ENCODE data around the gene ADGRE2. TPM values are rescaled to one million over a fixed set of nuclear protein-coding genes. Genes with fewer than 3 reads are reported as not detected.

ADGRE2 gene
- total RNA-seq, 1 experiment from 2014 or later = 0.26 TPM

GRCh38 chr19:14763497-14764145 is 14.7 kb downstream of the ADGRE2 start:
- H4K20me1 ChIP-seq (ENCODE audit: insufficient read depth) = no peaks in the 10 kb centered on the region
- no peak for DNase-seq
- ChIA-PET POLR2A (ENCODE audit: unreplicated experiment) (no interaction called here), CTCF (no interaction called here)
- H2AFZ ChIP-seq = no peak overlapping the region
- H3K4me1 ChIP-seq (replicated peaks; ENCODE audit: insufficient read depth) = no peaks in the 10 kb centered on the region
- no peaks in the 10 kb centered on the region for H3K79me2 ChIP-seq (ENCODE audit: low read depth)
- H3K36me3 ChIP-seq (ENCODE audit: low read depth) = no peaks in the 10 kb centered on the region
- no peaks in the 10 kb centered on the region; the same call in 1 of the 2 replicates for H3F3A ChIP-seq (ENCODE audit: insufficient read depth, low read depth)
- TF ChIP-seq CTCF (conservative IDR thresholded peaks at IDR 0.05) = no peak
- no peak for TF ChIP-seq EZH2 (IDR thresholded peaks at IDR 0.05; ENCODE audit: low read depth)
- intact Hi-C loops (cut with micrococcal nuclease; ENCODE audit: unreplicated experiment) = no loop called here
- H3K27me3 ChIP-seq (ENCODE audit: insufficient read depth, low read depth) = no peaks in the 10 kb centered on the region
- H3K9me2 ChIP-seq (ENCODE audit: insufficient read depth) = no peaks in the 10 kb centered on the region
- no peak overlapping the region for H3K27ac ChIP-seq
- no peak overlapping the region for H3K4me3 ChIP-seq
- no peaks in the 10 kb centered on the region for H3K9me3 ChIP-seq (ENCODE audit: insufficient read depth, low read depth)
- H3K4me2 ChIP-seq = no peak overlapping the region
- no TSS peak for BruUV-seq (replicated peaks)

DNA sequence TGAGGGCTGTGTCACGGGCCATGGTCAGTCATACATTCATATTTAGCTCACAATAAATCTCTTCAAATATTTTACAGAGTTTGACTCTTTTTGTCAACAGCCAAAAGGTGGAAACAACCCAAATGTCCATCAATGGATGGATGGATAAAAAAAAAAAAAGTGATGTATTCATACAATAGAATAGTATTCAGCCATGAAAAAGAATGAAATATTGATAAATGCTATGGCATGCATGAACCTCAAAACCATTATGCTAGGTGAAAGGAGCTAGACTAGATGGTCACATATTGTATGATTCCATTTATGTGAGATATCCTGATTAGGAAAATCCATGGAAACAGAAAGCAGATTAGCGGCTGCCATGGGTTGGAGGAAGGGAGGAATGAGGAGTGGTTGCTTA is 16.2 kb downstream of the ADGRE2 start:
- no TSS peak for BruUV-seq (replicated peaks)
- no peak for TF ChIP-seq EZH2 (IDR thresholded peaks at IDR 0.05; ENCODE audit: low read depth)
- no peak for TF ChIP-seq CTCF (conservative IDR thresholded peaks at IDR 0.05)
- no peak overlapping the region for H3K27ac ChIP-seq
- no peak overlapping the region for H2AFZ ChIP-seq
- H3K36me3 ChIP-seq (ENCODE audit: low read depth) = no peaks in the 10 kb centered on the region
- H3K4me1 ChIP-seq (replicated peaks; ENCODE audit: insufficient read depth) = no peaks in the 10 kb centered on the region
- no peak overlapping the region for H3K4me2 ChIP-seq
- no peaks in the 10 kb centered on the region for H3K27me3 ChIP-seq (ENCODE audit: insufficient read depth, low read depth)
- H3K79me2 ChIP-seq (ENCODE audit: low read depth) = no peaks in the 10 kb centered on the region
- CTCF ChIA-PET = interaction anchor here (0.7 to 1.2 kb wide), 2 partner anchors 15 to 963 kb away, joined by 5 read pairs; no protein-coding TSS in a partner anchor
- intact Hi-C loops (cut with micrococcal nuclease; ENCODE audit: unreplicated experiment) = no loop called here
- no peaks in the 10 kb centered on the region for H3K9me2 ChIP-seq (ENCODE audit: insufficient read depth)
- H3K9me3 ChIP-seq (ENCODE audit: insufficient read depth, low read depth) = no peaks in the 10 kb centered on the region
- no peak for DNase-seq
- POLR2A ChIA-PET (ENCODE audit: unreplicated experiment) = no interaction called here
- H3F3A ChIP-seq (ENCODE audit: insufficient read depth, low read depth) = no peaks in the 10 kb centered on the region; the same call in 1 of the 2 replicates
- no peak overlapping the region for H3K4me3 ChIP-seq
- H4K20me1 ChIP-seq (ENCODE audit: insufficient read depth) = no peaks in the 10 kb centered on the region; the same call in 1 of the 2 replicates

DNA sequence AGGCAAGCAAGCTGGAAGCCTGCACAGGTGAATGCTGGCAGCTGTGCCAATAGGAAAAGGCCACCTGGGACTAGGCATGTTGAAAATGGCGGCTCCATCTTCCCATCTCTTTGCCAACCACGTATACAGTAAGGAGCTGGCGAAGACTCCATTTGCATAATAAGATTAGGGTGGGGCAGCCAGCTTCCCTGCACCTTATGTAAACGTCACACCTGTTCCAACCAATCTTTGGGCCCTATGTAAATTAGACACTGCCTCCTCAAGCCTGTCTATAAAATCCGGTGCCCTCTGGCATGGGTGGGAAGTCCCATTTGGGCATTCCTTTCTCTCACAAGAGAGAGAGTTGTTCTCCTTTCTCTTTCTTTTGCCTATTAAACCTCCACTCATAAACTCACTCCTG is 16.8 kb downstream of the ADGRE2 start:
- Histone ChIP-seq H3K27ac (no peak overlapping the region), H3F3A (ENCODE audit: insufficient read depth, low read depth) (no peaks in the 10 kb centered on the region; the same call in 1 of the 2 replicates), H3K9me3 (ENCODE audit: insufficient read depth, low read depth) (no peaks in the 10 kb centered on the region), H3K4me1 (replicated peaks; ENCODE audit: insufficient read depth) (no peaks in the 10 kb centered on the region), H3K4me3 (no peak overlapping the region), H2AFZ (no peak overlapping the region), H3K79me2 (ENCODE audit: low read depth) (no peaks in the 10 kb centered on the region), H3K4me2 (no peak overlapping the region), H3K9me2 (ENCODE audit: insufficient read depth) (no peaks in the 10 kb centered on the region), H3K27me3 (ENCODE audit: insufficient read depth, low read depth) (no peaks in the 10 kb centered on the region), H4K20me1 (ENCODE audit: insufficient read depth) (no peaks in the 10 kb centered on the region; the same call in 1 of the 2 replicates), H3K36me3 (ENCODE audit: low read depth) (no peaks in the 10 kb centered on the region)
- CTCF ChIA-PET = interaction anchor here (1.2 kb wide), 1 partner anchor 15 kb away, joined by 5 read pairs; no protein-coding TSS in a partner anchor
- intact Hi-C loops (cut with micrococcal nuclease; ENCODE audit: unreplicated experiment) = no loop called here
- BruUV-seq (replicated peaks) = no TSS peak
- POLR2A ChIA-PET (ENCODE audit: unreplicated experiment) = interaction anchor here (0.5 kb wide), 1 partner anchor 564 kb away, joined by 7 read pairs; no protein-coding TSS in a partner anchor
- TF ChIP-seq EZH2 (IDR thresholded peaks at IDR 0.05; ENCODE audit: low read depth) (no peak), CTCF (conservative IDR thresholded peaks at IDR 0.05) (no peak)
- DNase-seq = no peak
